ENCODE results near the gene MYL4.
"Not testable (repeated sequence)": the region's sequence is repeated elsewhere in the genome, so short reads cannot be mapped to it uniquely, and the experiment has no call there.

MYL4 gene

DNA sequence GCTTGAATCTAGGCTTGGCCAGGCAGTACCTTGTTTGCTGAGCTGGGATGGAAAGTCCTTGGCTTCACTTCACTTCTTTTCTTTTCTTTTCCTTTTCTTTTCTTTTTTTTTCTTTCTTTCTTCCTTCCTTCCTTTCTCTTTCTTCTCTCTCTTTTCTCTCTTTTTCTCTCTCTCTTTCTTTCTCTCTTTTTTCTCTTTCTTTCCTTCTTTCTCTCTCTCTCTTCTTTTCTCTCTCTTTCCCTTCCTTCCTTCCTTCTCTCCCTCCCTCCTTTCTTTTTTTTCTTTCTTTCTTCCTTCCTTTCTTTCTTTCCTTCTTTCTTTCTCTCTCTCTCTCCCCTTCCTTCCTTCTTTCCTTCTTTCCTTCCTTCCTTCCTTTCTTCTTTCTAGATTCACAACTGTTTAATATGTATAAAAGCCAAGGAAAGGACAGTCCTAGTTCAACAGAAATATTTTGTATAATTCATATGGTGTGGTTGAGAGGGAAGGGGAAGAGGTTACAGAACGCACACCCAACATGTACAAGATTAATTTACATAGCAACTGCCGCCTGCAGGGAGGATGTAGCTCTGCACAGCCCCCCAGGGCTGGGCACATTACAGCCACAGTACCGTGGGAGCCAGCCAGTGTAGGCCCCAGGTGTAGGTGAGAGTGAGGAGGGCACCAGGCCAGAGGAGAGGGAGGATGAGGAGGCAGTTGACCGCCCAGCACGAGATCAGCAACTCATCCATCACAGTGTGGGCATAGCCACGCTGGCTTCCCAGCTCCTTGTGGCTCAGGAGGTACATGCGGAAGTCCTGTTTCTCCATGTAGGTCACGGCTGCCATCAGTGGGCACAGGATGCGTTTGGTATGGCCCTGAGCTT, 34.8 kb downstream of the MYL4 start:
- DNase-seq (ENCODE audit: low spot score): no peak

DNA sequence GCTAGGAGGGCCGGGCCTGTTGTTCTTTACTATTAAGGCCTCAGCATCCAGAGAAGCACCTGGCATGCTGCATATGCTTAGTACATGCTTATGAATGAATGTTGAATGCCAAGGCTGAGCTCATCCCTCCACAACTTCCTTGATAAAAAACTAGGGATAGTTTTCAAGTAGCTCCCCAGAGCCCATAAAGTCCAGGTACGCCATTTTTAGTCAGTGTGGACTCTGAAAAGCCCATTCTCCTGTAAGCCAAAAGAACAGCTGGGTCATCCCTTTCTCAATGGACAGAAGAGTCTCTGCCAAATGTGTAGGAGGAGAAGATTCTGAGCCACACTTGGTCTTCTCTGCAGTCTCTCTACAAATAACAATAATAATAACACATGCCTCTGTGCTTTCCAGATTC, 35.5 kb downstream of the MYL4 start:
- no peak for DNase-seq (ENCODE audit: low spot score)

DNA sequence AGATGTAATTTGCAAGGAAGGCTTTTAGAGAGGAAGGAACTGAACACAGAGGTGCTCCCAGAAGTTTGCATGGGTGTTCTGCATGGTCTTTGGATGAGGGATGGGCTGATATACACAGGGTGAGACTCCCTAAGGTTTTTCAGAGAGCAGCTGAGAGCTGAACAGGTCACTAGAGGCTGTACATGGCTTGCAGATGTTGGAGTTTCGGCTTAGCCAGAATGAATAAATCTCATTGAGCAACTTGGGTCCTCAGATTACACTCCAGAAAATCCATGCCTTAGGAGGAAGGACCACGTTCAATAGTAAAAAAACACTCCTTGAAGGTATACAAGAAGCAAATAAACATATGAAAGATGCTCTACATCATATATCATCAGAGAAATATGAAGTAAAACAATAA, 37.0 kb downstream of the MYL4 start:
- DNase-seq (ENCODE audit: low spot score): no peak

DNA sequence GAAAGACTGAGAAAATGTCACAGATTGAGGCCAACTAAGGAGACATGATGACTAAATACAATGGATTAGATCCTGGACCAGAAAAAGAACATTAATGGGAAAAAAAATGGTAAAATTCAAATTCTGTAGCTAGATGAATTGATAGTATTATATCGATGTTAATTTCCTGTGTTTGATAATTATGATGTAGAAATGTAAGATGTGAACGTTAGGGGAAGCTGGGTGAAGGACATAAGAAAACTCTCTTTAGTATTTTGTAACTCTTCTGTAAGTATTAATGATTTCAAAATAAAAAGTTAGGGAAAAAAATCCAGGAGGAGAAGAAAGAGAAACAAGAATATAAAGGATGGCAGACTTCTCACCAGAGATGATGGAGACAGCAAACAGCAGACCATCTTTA, 41.7 kb downstream of the MYL4 start:
- DNase-seq (ENCODE audit: low spot score): no peak

DNA sequence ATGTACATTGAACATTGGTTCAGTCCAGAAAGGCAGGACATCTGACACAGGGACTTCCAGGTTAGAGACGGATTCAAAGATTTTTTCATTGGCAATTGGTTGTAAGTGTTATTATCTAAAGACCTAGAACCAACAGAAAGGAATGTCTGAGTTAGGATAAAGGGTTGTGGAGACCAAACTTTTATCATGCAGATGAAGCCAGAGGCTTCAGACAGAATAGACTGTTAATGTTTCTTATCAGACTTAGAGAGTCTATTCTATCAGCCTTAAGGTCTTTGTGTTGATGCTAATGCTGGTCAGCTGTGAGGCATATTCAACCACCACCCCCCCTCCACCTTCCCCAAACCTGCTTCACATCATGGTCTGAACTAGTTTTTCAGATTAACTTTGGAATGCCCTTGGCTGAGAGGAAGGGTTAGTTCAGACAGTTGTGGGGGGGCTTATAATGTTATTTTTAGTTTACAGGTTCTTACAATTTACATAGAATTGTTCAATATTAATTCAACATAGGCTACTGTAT, 42.3 kb downstream of the MYL4 start:
- DNase-seq (ENCODE audit: low spot score): no peak

DNA sequence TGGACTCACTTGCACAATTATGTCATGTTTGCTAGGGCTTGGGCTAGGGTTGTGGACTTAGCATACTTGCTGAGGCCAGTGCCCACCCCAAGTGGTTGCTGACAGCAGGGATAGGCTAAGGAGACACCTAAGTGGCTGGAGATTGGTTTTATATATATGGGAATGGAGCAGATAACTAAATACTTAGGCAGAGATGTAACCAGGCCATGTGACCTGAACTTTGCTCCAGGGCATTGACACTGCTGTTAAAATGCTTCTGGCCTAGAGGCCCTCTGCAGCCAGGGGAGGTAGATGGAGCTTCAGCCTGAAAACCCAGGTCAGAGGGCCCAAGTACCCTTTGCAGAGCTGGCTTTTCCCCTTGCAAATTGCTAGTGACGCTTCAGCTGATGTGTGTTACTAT, 43.1 kb downstream of the MYL4 start:
- DNase-seq (ENCODE audit: low spot score): no peak

DNA sequence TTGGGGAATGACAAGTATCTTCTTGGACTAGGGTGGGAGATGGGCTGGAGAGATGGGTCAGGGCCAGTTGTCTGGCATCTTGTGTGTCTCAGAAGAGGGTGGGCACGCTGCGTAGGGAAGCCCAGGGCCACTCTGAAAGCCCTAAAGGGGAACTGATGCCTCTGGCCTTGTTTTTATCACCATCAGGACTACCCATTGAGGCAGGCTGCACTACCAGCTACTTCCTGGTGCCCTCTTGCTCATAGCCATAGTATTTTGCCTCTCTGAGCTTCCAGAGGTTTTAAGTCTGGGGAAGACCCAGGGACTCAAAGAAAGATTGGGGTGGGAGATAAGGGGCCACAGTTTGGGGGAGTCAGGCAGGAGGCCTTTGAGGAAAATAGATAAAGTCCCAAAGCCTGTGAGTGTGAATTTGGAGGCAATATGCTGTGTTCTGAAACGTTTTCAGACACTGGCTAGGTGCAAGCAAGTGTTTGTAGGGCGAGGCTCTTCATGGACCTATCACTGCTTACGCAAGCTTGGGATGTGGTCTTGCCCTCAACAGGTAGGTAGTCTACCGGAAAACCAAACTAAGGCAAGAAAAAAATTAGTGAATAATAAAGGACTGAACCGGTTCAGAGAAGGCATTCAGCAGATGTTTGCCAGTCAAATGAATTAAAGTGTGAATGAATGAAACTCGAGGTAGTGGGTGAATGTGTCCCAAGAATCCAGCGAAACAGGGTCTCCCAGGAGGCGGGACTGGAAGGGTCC, 43.8 kb downstream of the MYL4 start:
- DNase-seq (ENCODE audit: low spot score): no peak

DNA sequence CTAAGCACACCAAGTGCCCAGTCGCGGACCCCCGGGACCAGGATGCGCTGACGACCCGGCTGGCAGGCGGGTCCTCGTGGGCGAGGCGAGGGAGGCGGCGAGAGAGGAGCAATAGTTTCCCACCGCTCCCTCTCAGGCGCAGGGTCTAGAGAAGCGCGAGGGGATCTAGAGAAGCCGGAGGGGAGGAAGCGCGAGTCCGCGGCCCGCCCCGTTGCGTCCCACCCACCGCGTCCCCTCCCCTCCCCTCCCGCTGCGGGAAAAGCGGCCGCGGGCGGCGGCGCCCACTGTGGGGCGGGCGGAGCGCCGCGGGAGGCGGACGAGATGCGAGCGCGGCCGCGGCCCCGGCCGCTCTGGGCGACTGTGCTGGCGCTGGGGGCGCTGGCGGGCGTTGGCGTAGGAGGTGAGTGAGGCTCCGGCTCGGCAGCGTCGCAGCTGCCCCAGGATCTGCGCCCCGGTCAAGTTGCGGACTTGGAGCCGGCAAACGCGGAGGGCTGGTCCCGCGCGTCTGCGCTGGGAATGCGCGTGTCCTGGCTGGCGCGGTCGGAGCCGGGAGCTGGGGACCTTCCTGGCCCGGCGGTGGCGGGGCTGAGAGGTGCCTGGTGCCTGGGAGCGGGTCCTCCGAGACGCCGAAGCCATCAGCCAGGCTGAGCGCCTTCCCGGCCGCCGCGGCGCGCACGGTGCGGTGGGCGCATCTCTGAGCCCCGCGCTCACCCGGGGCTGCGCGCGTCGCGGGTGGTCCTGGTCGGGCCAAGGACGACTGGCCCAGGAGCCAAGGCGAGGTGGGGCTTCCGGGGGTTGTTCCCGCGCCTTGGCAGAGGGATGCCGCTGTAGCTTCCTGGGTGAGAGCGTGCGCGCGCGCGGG, 44.6 kb downstream of the MYL4 start, which contains the start of gene ITGB3:
TSS of gene ITGB3 (plus strand) at position 287 of the 862 bp plus-strand sequence. CDS start at position 322, 35 bp downstream.
- peak; percentile 33 for DNase-seq (ENCODE audit: low spot score)

DNA sequence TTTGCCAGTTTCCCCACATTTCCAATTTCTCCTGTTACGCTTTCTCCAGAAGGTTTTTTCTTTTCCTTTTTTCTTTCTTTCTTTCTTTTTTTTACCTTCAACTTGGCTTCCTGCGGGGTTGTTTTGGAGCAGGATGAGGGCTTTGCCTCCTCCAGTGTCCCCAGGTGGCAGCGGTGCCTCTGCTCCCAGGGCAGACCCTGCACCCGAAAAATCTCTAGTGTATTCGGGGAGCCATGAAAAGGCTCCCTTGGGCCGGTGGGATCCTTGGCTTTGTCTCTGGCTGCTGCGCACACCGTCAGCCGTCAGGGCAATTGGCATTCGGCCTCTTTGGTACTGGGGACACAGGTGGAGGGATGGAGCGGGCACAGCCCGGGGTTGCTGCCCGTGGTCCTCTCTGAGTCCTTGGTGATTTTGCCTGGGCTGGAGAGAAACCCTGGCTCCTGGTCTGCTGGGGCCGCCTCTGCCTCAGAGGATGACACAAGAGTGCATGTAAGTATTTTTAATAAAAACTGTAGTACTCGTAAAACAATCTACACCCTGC, 45.3 kb downstream of the MYL4 start:
- DNase-seq (ENCODE audit: low spot score): no peak

DNA sequence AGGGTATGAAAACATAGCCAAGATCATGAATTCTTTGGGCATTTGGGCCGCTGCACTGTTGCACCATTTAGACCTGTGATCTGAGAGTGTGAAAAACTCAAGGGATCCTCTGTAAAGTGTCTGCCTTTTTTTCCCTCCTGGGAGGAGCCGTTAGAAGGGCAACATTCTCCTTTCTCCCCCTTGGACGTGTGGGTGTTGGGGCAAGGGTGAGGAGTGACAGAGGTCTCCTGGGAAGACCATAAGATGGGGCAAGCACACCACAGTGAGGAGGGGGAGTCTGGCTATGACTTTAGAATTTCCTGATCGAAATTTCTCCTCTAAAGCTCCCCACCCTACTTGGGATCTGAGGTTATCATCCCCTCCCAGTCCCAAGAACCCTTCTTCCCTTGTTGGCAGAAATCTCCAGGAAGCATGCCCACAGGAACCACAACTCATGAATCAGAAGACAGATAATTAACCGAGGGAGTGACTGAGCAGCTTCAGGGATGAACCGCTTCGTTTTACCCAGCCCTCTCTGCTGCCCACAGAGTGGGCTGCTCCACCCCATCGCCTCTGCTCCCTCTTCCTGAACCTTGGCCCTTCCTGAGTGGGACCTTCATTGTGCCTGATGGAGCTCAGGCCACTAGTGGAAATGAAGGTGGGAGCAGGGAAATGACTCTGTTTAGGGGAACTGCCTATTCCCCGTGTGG, 48.6 kb downstream of the MYL4 start:
- DNase-seq (ENCODE audit: low spot score): no peak

DNA sequence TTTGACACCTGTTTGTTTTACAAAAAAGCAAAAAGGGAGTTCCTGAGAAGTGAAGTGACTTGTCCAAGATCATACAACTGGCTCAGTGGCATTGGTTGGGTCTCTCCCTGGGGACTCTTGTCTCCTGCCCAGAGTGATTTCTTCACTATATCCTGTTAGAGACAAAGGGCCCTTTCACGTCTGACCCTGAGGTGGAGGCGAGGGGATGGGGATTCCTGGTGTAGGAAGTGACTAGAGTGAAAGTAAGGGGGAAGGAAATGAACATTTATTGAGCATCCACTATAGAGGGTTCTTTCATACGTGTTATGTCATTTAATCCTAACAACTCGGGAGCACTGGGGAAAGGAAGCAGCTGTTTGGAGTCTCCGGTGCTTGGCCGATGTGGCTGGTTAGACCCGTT, 53.4 kb downstream of the MYL4 start:
- no peak for DNase-seq (ENCODE audit: low spot score)

DNA sequence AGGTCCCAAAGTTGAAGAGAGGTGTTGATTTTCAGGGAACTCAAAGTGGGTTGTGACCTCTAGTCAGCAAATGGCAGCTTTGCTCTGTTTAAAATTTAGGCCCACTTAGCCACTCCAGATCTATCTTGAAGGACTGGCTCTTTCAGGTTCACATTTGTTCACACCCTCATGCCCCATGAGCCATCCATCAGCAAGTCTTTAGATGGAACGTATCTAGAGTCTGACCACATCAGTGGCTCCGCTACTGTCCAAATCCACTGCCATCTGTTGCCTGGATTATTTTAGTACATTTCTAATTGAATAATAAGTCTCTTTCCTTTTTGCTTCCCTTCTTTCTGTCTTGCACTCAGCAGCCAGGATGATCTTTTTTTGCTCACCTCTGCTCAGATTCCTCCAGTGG, 55.0 kb downstream of the MYL4 start:
- no peak for DNase-seq (ENCODE audit: low spot score)

DNA sequence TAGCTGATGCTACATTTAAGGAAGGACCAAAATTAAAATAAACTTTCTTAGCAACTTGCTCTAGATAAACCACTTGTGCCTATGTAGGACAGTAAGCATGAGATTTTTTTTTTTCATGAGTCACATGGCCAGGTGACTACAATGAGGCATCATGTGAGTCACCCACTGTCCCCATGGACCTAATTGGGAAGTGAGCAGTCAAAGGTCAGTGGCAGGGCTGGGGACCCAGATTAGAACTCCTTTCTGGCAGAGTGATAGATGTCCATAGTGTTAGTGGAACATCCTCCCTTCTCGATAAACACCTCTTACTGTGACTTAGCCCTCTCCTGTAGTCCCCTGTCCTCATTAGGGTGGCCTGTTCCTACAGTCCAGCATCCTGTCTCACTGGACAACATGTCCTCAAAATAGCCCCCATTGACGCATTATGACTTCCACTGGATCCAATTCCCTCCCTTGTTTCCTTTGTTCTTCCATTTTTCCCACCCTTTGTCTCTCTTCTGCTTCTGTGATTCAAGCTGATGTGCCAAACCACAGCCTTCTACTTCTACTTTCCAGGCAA, 56.9 kb downstream of the MYL4 start:
- no peak for DNase-seq (ENCODE audit: low spot score)

DNA sequence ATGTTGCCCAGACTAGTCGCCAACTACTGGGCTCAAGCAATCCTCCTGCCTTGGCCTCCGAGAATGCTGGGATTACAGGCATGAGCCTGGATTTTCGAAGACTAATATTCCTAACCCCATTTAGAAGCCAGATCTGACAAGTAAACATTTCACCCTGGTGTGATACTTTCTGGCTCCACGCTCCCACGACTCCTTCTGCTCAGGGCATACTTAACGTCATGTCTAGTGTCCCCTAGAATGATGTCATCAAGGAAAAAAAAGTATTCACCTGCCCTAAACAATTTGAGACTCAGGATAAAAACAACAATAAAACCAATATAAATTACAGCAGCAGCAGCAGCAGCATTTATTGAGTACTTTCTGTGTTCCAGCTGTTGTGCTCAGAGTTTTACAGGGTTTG, 57.6 kb downstream of the MYL4 start:
- DNase-seq (ENCODE audit: low spot score): no peak

DNA sequence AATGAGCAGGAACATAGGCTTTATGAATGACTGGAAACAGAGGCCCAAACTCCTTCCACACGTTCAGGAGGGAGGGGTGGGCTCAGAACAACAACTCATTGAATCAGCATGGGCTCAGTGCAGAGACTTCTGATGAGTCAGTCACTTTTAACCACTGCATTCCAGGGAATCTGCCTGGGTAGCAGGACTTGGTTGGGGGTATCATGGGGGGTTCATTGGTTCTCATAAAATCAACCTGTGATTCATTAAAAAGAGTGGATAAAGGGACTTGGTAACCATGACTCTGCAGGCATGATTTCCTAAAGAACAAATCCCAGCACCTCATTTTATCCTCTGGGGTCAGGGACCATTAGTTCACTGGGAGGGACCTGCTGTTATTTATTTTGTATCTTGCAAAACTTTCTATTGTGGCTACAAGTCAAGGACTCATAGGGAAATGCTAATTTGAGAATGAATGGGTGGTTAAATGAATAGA, 58.2 kb downstream of the MYL4 start:
- no peak for DNase-seq (ENCODE audit: low spot score)

DNA sequence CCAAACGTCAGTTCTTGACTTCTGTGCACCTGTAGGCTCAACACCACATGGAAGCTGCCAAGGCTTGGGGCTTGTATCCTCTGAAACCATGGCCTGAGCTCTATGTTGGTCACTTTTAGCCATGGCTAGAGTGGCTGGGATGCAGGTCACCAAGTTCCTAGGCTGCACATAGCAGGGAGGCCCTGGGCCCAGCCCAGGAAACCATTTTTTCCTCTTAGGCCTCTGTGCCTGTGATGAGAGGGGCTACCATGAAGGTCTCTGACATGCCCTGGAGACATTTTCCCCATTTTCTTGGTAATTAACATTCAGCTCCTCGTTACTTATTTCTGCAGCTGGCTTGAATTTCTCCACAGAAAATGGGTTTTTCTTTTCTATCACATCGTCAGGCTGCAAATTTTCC, 59.8 kb downstream of the MYL4 start:
- not testable (repeated sequence) for DNase-seq (ENCODE audit: low spot score)

DNA sequence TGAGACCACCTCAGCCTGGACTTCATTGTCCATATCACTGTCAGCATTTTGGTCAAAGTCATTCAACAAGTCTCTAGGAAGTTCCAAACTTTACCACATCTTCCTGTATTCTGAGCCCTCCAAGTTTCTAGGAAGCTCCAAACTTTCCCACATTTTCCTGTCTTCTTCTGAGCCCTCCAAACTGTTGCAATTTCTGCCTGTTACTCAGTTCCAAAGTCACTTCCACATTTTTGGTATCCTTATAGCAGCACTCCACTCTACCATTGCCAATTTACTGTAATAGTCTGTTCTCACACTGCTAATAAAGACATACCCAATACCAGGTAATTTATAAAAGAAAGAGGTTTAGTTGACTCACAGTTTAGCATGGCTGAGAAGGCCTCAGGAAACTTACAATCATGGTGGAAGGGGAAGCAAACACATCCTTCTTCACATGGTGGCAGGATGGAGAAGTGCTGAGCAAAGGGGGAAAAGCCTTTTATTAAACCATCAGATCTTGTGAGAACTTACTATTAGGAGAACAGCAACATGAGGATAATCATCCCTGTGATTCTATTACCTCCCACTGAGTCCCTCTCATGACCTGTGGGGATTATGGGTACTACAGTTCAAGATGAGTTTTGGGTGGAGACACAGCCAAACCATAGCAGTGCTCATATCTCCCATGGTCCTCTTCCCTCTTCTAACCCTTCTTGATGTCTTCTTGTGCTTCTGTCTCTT, 60.6 kb downstream of the MYL4 start:
- not testable (repeated sequence) for DNase-seq (ENCODE audit: low spot score)

DNA sequence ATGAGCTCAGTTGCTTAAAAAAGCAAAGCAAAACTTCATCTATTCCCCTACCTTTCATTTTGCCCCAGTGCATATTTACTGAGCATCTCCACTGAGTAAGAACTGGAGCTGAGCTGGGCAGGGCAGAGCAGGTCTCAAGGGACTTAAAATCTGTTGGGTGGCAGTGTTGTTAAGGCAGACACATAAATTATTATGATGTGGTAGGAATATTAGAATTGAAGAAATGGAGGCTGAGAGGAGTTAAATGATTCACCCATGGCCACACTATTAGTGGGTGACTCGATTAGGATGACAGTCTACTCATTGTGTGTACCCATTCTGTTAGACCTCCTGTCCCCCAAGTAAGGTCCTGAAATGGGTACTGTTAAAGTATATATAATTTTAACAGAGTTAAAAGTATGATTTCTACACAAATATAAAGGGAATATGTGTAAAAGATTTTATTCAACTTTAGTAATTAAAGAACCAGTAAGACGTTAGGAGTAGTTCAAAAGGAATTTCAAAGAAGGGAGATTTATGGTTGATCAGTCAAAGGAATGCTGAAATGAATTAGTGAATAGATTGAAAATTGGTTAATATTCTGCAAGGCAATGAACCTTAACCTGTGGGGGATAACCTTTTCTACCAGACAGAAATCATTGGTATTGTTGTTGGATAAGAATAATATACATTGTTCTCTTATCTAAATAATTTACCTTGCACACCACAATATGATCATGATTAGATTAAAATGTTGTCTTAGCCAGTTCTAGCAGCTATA, 62.0 kb downstream of the MYL4 start:
- no peak for DNase-seq (ENCODE audit: low spot score)

DNA sequence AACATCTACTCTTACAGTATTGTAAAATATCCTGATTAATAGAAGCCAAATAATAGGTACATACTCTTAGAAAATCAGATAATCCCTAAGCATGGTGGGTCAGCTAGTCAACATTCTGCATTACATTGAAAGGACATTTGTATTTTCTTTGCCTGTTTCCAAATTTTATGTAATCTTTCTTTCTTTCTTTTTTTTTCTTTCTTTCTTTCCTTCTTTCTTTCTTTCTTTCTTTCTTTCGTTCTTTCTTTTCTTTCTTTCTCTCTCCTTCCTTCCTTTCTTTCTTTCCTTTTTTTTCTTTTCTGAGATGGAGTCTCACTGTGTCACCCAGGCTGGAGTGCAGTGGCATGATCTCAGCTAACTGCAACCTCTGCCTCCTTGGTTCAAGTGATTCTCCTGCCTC, 63.3 kb downstream of the MYL4 start:
- DNase-seq (ENCODE audit: low spot score): no peak

Measured in putamen (tissue), 1 donor.